Keratinocyte (primary cell): ENCODE measurements around the gene UBQLN1. TPM values are rescaled to one million over a fixed set of nuclear protein-coding genes. Genes with fewer than 3 reads are reported as not detected.

Experiments
- DNase-seq: peaks from one replicate; pipeline ENCODE4 v3.0.0-alpha.2; 2011; ENCODE audit warnings: low read depth, missing footprints, low spot score
- FAIRE-seq: peaks from 2 replicates; lab custom pipeline; 2011; peaks lifted over from hg19 to GRCh38; lab: Jason Lieb, UNC
- H2AFZ ChIP-seq: 2 replicates; pipeline ENCODE4 v1.6.0; 2012; ENCODE audit warnings: low read length, control low read depth, inconsistent platforms; ENCODE audit not compliant: control insufficient read depth
- H3K27ac ChIP-seq: 2 replicates; pipeline ENCODE4 v1.5.1; 2011; ENCODE audit warnings: low read length; ENCODE audit not compliant: control insufficient read depth, insufficient read depth
- H3K27me3 ChIP-seq: 3 replicates; pipeline ENCODE4 v1.6.0; 2011; ENCODE audit warnings: low read length; ENCODE audit not compliant: control insufficient read depth, insufficient read depth; ENCODE audit errors: extremely low read depth
- H3K36me3 ChIP-seq, 2 experiments: 2 replicates in 1 of 2; 3 replicates in 1 of 2; pipeline ENCODE4 v1.5.1; 2011; ENCODE audit warnings: low read length in 2 of 2, mild to moderate bottlenecking in 1 of 2; ENCODE audit not compliant: control insufficient read depth in 2 of 2, insufficient read depth in 2 of 2; ENCODE audit errors: extremely low read depth in 1 of 2
- H3K4me1 ChIP-seq: 3 replicates; pipeline ENCODE4 v1.5.1; 2011; ENCODE audit warnings: low read length; ENCODE audit not compliant: control insufficient read depth, insufficient read depth; ENCODE audit errors: extremely low read depth
- H3K4me2 ChIP-seq: 3 replicates; pipeline ENCODE4 v1.6.0; 2011; ENCODE audit warnings: low read depth, low read length; ENCODE audit not compliant: control insufficient read depth, insufficient read depth; ENCODE audit errors: extremely low read depth
- H3K4me3 ChIP-seq, 3 experiments: fragments of 200-600 bp in 1 of 3; sonication (generic) in 1 of 3; 2 replicates in 2 of 3; 3 replicates in 1 of 3; pipeline ENCODE4 v1.5.1; 2011 to 2016; ENCODE audit warnings: low read length in 3 of 3, mild to moderate bottlenecking in 3 of 3, control low read depth in 2 of 3, inconsistent platforms in 1 of 3, low read depth in 1 of 3, mixed read lengths in 1 of 3, mixed run types in 1 of 3, moderate library complexity in 1 of 3; ENCODE audit not compliant: control insufficient read depth in 2 of 3, insufficient read depth in 2 of 3; ENCODE audit errors: extremely low read depth in 1 of 3
- H3K79me2 ChIP-seq: 2 replicates; pipeline ENCODE4 v1.6.0; 2012; ENCODE audit warnings: low read length; ENCODE audit not compliant: control insufficient read depth, insufficient read depth
- H3K9ac ChIP-seq: 3 replicates; pipeline ENCODE4 v1.6.0; 2011; ENCODE audit warnings: low read length; ENCODE audit not compliant: control insufficient read depth, insufficient read depth; ENCODE audit errors: extremely low read depth
- H3K9me1 ChIP-seq: 3 replicates; pipeline ENCODE4 v1.6.0; 2011; ENCODE audit warnings: low read length; ENCODE audit not compliant: control insufficient read depth, insufficient read depth; ENCODE audit errors: extremely low read depth
- H3K9me3 ChIP-seq: 2 replicates; pipeline ENCODE4 v1.5.1; 2012; ENCODE audit warnings: low read depth, low read length; ENCODE audit not compliant: control insufficient read depth
- H4K20me1 ChIP-seq: 3 replicates; pipeline ENCODE4 v1.6.0; 2011; ENCODE audit warnings: low read length; ENCODE audit not compliant: control insufficient read depth, insufficient read depth; ENCODE audit errors: extremely low read depth
- CTCF ChIP-seq, 3 experiments: IDR thresholded peaks in 1 of 3; conservative IDR thresholded peaks in 1 of 3; optimal IDR thresholded peaks in 1 of 3; 2 replicates in 2 of 3; 3 replicates in 1 of 3; pipeline versions ENCODE3 to v1.5.1; 2011; ENCODE audit warnings: low read length in 3 of 3, mild to moderate bottlenecking in 3 of 3, moderate library complexity in 2 of 3, control low read depth in 1 of 3, inconsistent platforms in 1 of 3; ENCODE audit not compliant: insufficient read depth in 2 of 3; ENCODE audit errors: extremely low read depth in 1 of 3
- EZH2 ChIP-seq: IDR thresholded peaks from one replicate; pipeline ENCODE4 v1.6.1; 2012; ENCODE audit warnings: inconsistent platforms, mild to moderate bottlenecking, low read length, moderate library complexity
- dilution Hi-C: fragments of 300-500 bp; cut with MboI; formaldehyde crosslinking; loops from one replicate; pipeline ENCODE4 v1.7.0; 2020; ENCODE audit warnings: low sequenced_read_pairs; ENCODE audit not compliant: extremely low pct_ligation_motif_present
- polyA plus RNA-seq, 5 experiments: library from polyadenylated mRNA; depleted of rRNA in 3 of 5; stranded (reverse) in 3 of 5; stranded (forward) in 1 of 5; unstranded in 1 of 5; fragments of >200 nt; gene quantifications; 1 replicate in 1 of 5; 2 replicates in 3 of 5; 3 replicates in 1 of 5; pipeline versions ENCODE4 v1.2.1 to v1.2.3, GENCODE V29; 2011 to 2012; ENCODE audit warnings: missing spikeins in 2 of 5, low read depth in 1 of 5, low replicate concordance in 1 of 5

Gene UBQLN1
- polyA plus RNA-seq, 1 donor (not counting 4 experiments of a cell fraction or from before 2014, with no cell fraction given): 145 TPM

GRCh38 chr9:83633255-83633654 is 74.5 kb downstream of the UBQLN1 start:
- peaks cover 0 to 6% of the 10 kb centered on the region in 2 experiments for H3K36me3 ChIP-seq
- H3K9me3 ChIP-seq: no peaks in the 10 kb centered on the region
- H3K9me1 ChIP-seq: no peaks in the 10 kb centered on the region
- no peak overlapping the region for H3K9ac ChIP-seq
- no peaks in the 10 kb centered on the region for H4K20me1 ChIP-seq
- no peak overlapping the region for H3K27ac ChIP-seq
- H3K4me1 ChIP-seq: no peaks in the 10 kb centered on the region
- no peaks in the 10 kb centered on the region for H3K79me2 ChIP-seq
- no peak overlapping the region for H2AFZ ChIP-seq
- TF ChIP-seq EZH2: no peak
- no peak for TF ChIP-seq CTCF (optimal IDR thresholded peaks at IDR 0.05 in 1 of 3, IDR thresholded peaks at IDR 0.05 in 1 of 3, conservative IDR thresholded peaks at IDR 0.05 in 1 of 3; ENCODE audit: extremely low read depth in 1 of 3, insufficient read depth in 2 of 3, low read length in 3 of 3)
- no peak overlapping the region for H3K4me3 ChIP-seq
- dilution Hi-C loops: no loop called here
- no peak overlapping the region for H3K4me2 ChIP-seq
- FAIRE-seq (no peak), DNase-seq (no peak)
- H3K27me3 ChIP-seq: no peaks in the 10 kb centered on the region

- Histone ChIP-seq H3K27ac (no peak overlapping the region), H3K9ac (no peak overlapping the region), H4K20me1 (no peaks in the 10 kb centered on the region), H2AFZ (no peak overlapping the region), H3K79me2 (no peaks in the 10 kb centered on the region), H3K27me3 (no peaks in the 10 kb centered on the region), H3K4me3 (no peak overlapping the region), H3K4me1 (no peaks in the 10 kb centered on the region), H3K4me2 (no peak overlapping the region), H3K9me3 (no peaks in the 10 kb centered on the region), H3K9me1 (no peaks in the 10 kb centered on the region), H3K36me3 (peaks cover 0 to 6% of the 10 kb centered on the region in 2 experiments)
- TF ChIP-seq EZH2 (no peak), CTCF (optimal IDR thresholded peaks at IDR 0.05 in 1 of 3, IDR thresholded peaks at IDR 0.05 in 1 of 3, conservative IDR thresholded peaks at IDR 0.05 in 1 of 3; ENCODE audit: extremely low read depth in 1 of 3, insufficient read depth in 2 of 3, low read length in 3 of 3) (no peak)
- no peak for FAIRE-seq
- dilution Hi-C loops: no loop called here
- DNase-seq: no peak
Observed at GRCh38 chr9:83630938-83631457, 76.8 kb downstream of the UBQLN1 start.
